ENCODE results near the gene KDM2A. TPM values are rescaled to one million over a fixed set of nuclear protein-coding genes. Genes with fewer than 3 reads are reported as not detected.

The KDM2A gene
- total and polyA plus RNA-seq, 2 donors from 2014 or later = 16.2 to 82.6 TPM

DNA sequence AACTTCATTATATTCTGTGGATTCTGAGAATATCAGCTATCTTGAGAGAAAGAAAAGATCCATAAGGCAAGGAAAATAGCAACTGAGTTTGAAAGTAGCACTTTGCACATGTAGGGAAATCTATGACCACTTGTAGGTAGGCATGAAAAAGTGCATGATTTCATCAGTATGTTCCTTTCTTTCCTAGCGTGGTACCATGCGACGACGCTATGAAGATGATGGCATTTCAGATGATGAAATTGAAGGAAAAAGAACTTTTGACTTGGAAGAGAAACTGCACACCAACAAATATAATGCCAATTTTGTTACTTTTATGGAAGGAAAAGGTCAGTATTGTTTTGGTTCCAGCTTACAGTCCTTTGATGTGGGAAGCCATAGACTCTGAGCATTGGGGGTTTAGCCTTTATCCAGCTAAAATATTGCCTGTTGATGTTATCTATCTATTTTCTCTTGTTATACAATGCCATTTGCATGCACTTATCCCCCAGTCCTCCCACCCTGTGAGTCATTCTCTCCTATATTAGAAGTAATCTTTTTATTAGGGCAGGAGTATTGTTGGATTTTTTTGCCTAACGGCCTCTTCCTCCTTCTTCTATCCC is 60.9 kb downstream of the KDM2A start:
- no peak overlapping the region for H3K4me3 ChIP-seq (ENCODE audit: low read length in 3 of 3)
- TF ChIP-seq, protein P1, sequence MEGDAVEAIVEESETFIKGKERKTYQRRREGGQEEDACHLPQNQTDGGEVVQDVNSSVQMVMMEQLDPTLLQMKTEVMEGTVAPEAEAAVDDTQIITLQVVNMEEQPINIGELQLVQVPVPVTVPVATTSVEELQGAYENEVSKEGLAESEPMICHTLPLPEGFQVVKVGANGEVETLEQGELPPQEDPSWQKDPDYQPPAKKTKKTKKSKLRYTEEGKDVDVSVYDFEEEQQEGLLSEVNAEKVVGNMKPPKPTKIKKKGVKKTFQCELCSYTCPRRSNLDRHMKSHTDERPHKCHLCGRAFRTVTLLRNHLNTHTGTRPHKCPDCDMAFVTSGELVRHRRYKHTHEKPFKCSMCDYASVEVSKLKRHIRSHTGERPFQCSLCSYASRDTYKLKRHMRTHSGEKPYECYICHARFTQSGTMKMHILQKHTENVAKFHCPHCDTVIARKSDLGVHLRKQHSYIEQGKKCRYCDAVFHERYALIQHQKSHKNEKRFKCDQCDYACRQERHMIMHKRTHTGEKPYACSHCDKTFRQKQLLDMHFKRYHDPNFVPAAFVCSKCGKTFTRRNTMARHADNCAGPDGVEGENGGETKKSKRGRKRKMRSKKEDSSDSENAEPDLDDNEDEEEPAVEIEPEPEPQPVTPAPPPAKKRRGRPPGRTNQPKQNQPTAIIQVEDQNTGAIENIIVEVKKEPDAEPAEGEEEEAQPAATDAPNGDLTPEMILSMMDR (IDR thresholded peaks at IDR 0.05; ENCODE audit: borderline replicate concordance, extremely low read depth, insufficient read depth) = no peak
- H3K4me1 ChIP-seq (ENCODE audit: control insufficient read depth in 2 of 3, insufficient read depth in 2 of 3, low read depth in 1 of 3, low read length in 3 of 3) = no peaks in the 10 kb centered on the region
- no peak overlapping the region for H3K9ac ChIP-seq (ENCODE audit: low read length in 3 of 3)
- no peaks in the 10 kb centered on the region for H3K9me3 ChIP-seq (ENCODE audit: control insufficient read depth in 2 of 3, insufficient read depth in 1 of 3, low read length in 3 of 3)
- FAIRE-seq (no peak), DNase-seq (no peak)
- H3K27ac ChIP-seq (ENCODE audit: low read depth in 2 of 2, low read length in 2 of 2) = no peak overlapping the region
- intact Hi-C loops (cut with DNase I) = no loop called here
- peaks cover 5 to 33% (median 13%) of the 10 kb centered on the region in 3 donors for H3K36me3 ChIP-seq (ENCODE audit: control insufficient read depth in 2 of 3, insufficient read depth in 3 of 3, low read length in 3 of 3)
- H3K27me3 ChIP-seq (ENCODE audit: control insufficient read depth, insufficient read depth, low read length) = no peaks in the 10 kb centered on the region

DNA sequence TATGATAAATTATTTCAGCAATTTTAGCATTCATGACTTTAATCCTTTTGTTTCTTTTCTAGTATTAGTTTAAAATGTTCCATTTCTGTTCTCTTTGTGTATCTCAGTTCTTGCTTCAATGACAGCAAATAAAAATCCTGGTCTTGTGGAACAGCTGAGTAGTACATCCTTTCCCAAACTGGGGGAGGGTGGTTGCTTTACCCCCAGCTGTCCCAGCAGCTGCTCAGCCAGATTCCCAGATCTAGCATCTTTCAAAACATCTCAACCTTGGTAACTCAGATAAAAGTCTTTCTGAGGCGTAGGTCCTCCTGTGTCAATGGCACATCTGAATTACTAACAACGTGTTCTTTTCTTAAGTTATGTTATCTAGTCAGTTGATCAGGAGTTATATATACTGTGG is 75.0 kb downstream of the KDM2A start:
- H3K4me1 ChIP-seq (ENCODE audit: control insufficient read depth in 2 of 3, insufficient read depth in 2 of 3, low read depth in 1 of 3, low read length in 3 of 3) = no peaks in the 10 kb centered on the region
- no peak for FAIRE-seq
- H3K36me3 ChIP-seq (ENCODE audit: control insufficient read depth in 2 of 3, insufficient read depth in 3 of 3, low read length in 3 of 3) = peaks cover 0 to 4% (median 2%) of the 10 kb centered on the region in 3 donors
- intact Hi-C loops (cut with DNase I) = no loop called here
- H3K4me3 ChIP-seq (ENCODE audit: low read length in 3 of 3) = no peak overlapping the region
- no peak for DNase-seq
- H3K27ac ChIP-seq (ENCODE audit: low read depth in 2 of 2, low read length in 2 of 2) = no peak overlapping the region
- H3K27me3 ChIP-seq (ENCODE audit: control insufficient read depth, insufficient read depth, low read length) = no peaks in the 10 kb centered on the region
- H3K9me3 ChIP-seq (ENCODE audit: control insufficient read depth in 2 of 3, insufficient read depth in 1 of 3, low read length in 3 of 3) = no peaks in the 10 kb centered on the region
- H3K9ac ChIP-seq (ENCODE audit: low read length in 3 of 3) = no peak overlapping the region
- TF ChIP-seq, protein P1 (IDR thresholded peaks at IDR 0.05; ENCODE audit: borderline replicate concordance, extremely low read depth, insufficient read depth) = no peak

DNA sequence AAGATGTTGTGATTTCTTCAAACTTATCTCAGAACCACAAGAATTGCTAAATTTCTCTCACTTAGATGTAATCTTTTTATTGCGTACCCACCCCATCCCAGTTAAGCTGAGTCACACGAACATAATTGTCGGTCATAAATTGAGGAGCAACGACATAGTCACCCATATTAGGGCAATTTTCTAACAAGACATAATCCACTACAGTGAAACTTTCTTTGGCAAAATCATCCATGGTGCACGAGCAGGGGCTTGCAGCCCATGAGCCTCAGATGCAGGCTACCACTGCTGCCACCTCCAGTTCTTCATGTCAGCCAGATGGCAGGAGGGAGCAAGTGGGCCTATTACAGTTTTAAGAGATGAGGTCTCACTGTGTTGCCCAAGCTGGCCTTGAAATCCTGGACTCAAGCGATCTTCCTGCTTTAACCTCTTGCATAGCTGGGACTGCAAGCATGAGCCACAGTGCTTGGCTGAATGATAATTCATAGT is 77.0 kb downstream of the KDM2A start:
- Histone ChIP-seq H3K27ac (ENCODE audit: low read depth in 2 of 2, low read length in 2 of 2) (no peak overlapping the region), H3K36me3 (ENCODE audit: control insufficient read depth in 2 of 3, insufficient read depth in 3 of 3, low read length in 3 of 3) (peaks cover 2 to 4% (median 3%) of the 10 kb centered on the region in 3 donors), H3K27me3 (ENCODE audit: control insufficient read depth, insufficient read depth, low read length) (no peaks in the 10 kb centered on the region), H3K9me3 (ENCODE audit: control insufficient read depth in 2 of 3, insufficient read depth in 1 of 3, low read length in 3 of 3) (no peaks in the 10 kb centered on the region), H3K4me1 (ENCODE audit: control insufficient read depth in 2 of 3, insufficient read depth in 2 of 3, low read depth in 1 of 3, low read length in 3 of 3) (no peaks in the 10 kb centered on the region), H3K4me3 (ENCODE audit: low read length in 3 of 3) (no peak overlapping the region), H3K9ac (ENCODE audit: low read length in 3 of 3) (no peak overlapping the region)
- intact Hi-C loops (cut with DNase I) = no loop called here
- FAIRE-seq (no peak), DNase-seq (no peak)
- TF ChIP-seq, protein P1 (IDR thresholded peaks at IDR 0.05; ENCODE audit: borderline replicate concordance, extremely low read depth, insufficient read depth) = no peak
